Forelimb muscle (tissue), 1 donor: ENCODE data around the gene BAAT. TPM values are rescaled to one million over a fixed set of nuclear protein-coding genes. Genes with fewer than 3 reads are reported as not detected.
"Not testable (repeated sequence)": the region's sequence is repeated elsewhere in the genome, so short reads cannot be mapped to it uniquely, and the experiment has no call there.

Experiments
- DNase-seq: peaks from one replicate; pipeline ENCODE4 v3.0.0-alpha.2; 2013; ENCODE audit warnings: low read depth
- polyA plus RNA-seq: library from polyadenylated mRNA; unstranded; fragments of 120-200 nt; gene quantifications from one replicate; pipeline ENCODE4 v1.2.1, GENCODE V29; 2013; ENCODE audit not compliant: insufficient read length

BAAT gene
- polyA plus RNA-seq: 1.7 TPM

DNA sequence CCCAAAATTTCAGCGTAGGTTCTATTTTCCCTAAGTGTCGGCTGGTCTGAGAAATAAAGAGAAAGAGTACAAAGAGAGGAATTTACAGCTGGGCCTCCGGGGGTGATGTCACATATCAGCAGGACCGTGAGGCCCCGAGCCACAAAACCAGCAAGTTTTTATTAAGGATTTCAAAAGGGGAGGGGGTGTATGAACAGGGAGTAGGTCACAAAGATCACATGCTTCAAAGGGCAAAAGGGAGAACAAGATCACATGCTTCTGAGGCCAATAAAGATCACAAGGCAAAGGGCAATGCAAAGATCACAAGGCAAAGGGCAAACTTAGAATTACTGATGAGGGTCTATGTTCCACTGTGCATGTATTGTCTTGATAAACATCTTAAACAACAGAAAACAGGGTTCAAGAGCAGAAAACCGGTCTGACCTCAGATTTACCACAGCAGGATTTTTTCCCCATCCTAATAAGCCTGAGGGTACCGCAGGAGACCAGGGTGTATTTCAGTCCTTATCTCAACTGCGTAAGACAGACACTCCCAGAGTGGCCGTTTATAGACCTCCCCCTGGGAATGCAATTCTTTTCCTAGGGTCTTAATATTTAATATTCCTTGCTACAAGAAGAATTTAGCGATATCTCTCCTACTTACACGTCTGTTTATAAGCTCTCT lies at the start of gene BAAT:
TSS of gene BAAT (minus strand) at position 134 of the 664 bp plus-strand sequence. CDS start 13,602 bp downstream, outside the sequence.
- DNase-seq: not testable (repeated sequence)

DNA sequence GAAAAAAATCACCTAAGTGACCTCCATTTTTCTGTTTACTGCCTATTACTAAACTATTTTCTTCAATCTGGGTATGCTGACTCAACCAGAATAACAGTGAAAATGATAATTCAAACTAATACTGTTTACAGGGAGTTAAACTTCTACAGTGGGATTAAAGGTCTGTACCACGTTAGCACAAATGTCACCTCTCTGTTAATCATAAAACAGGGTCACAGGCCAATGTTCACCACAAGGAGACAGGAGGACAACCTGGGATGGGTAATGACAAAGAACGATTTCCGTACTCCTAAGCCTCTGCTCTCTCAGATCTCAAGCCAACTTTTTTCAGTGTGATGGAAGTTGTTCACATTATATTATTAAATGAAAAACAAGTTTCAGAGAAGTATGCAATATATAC lies 48.4 kb upstream of the BAAT start:
- no peak for DNase-seq

DNA sequence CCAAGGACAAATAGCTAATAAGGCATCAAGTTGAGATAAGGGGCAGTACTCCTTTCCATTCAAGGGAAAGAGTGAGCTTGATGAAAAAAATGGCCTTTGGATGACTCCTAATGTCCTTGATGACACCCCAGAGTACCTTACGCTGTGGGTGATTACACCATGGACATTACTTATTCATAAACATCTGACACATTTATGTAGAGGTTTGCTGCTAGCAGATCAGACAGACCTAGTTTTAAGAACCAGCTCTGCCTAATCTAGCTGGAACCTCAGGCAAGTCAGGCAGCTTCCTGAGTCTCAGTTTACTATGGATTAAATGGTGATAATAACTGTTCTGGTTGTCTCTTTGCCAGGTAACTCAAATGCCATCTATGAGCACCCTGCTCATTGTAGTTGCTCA lies 47.9 kb upstream of the BAAT start:
- no peak for DNase-seq

DNA sequence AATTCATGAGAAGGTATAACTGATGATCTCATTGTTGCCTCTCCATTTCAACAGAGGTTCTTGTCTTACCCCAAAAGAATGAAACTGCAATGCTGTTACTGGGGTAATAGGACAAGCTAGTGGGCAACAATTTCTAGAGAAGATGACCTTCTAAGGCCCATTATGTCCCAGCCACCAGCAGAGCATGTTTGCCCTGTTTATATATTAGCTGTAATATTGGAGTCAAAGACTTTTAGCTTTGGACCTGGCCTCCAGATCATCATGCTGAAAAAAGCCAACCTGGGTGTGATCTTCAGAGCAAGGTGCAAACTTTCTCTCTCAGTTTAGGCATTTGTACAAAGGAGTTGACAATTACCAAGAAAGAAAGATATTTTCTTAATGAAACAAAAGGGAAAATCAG lies 47.4 kb upstream of the BAAT start:
- DNase-seq: no peak

DNA sequence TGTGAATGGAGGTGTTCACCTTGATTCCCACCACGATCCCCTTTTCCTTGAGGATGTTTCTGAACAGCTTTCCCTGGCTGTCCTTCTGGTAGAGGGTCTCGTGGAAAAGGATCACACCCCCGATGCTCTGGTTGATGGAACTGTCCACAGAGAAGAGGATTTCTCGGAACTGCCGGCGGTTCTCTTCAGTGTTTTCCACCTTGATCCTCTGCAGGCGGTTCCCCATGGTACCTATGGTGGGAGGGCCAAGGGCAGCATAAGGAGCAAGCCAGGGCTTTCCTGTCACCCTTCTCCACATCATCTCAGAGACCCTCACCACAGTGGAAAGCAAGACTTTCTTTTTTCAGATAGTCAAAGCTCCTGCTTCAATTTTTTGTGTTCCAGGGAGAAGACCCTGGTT lies 44.9 kb upstream of the BAAT start:
- no peak for DNase-seq

- no peak for DNase-seq
These were observed 44.1 kb upstream of the BAAT start for GRCh38 chr9:101428909-101429308.

GRCh38 chr9:101427957-101428655 lies 43.3 kb upstream of the BAAT start:
- DNase-seq: no peak

DNA sequence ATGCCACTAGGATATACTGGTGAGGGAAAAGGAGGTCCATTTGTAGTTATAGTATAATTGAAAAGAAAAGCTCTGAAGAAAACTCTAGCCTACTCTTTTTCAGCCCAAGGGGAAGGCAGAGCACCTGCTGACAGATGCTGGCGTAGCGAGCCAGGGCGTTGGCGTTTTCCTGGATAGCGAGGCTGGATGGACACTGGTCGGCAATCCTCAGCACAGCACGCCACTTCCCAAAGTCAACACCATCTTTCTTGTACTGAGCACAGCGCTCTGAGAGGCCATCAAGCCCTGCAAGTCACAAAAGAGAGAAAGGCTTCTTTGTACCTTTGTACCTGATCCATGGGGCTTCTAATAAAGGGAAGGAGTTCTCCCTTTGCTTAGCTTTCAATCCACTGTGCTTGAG lies 42.6 kb upstream of the BAAT start:
- DNase-seq: no peak

DNA sequence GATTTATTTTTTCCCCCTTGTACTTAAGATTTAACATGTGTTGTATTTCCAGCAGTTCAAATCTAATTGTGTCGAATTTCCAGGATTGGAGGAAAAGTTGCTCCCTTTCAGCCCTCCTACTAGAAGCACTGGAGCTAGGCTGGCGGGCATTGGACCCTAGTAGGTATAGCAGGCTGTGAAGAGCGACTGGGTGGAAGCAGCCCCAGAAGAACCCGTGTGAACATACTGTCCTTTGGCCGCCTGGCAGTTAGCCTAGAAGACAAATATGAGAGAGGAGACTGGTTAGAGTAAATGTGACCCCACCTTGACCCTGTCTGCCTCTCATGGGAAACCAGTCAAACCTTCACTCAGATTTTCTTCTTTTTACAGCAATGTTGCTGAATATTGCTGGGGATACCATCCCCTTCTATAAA lies 36.9 kb upstream of the BAAT start:
- DNase-seq: no peak

DNA sequence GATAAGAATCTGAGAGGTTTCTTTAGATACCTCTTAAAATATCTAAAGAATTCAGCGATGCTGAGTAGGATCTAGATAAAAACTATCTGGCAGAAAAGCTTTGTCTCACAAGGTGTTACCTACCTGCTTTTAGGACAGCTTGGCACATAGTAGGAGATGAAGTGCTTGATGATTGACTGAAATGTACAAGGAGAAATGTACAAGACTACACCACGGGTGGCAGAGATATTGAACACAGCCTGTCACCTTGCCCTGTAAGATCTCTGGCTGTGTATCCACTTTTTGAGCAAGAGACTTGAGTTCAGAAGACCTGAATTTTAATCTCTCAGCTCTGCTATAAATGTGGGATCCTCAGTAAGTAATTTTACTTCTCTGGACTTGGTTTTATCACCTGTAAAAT lies 35.1 kb upstream of the BAAT start:
- DNase-seq: no peak

GRCh38 chr9:101418518-101419430 lies 34.0 kb upstream of the BAAT start:
- no peak for DNase-seq

DNA sequence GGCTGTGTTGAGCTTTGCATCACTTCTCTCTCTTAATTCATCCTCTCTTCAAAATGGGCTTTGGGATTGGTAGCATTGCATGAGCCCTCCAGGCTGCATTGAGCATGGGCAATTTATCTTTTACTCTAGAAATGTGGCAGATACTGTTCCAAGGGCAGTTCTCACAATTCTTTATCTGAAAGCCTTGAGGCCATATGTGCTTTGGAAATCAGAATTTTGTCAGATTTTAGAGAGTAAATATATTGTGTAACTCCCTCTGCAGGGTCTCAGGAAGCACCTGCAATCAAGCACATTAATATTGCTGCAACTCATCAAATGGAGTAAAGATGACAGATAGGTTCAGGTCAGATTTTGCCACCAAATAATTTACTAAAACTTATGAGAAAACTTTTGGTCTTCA lies 33.2 kb upstream of the BAAT start:
- no peak for DNase-seq

GRCh38 chr9:101417389-101417788 lies 32.6 kb upstream of the BAAT start:
- no peak for DNase-seq

GRCh38 chr9:101415578-101415977 lies 30.8 kb upstream of the BAAT start:
- no peak for DNase-seq

- DNase-seq: no peak
These were observed 30.0 kb upstream of the BAAT start for GRCh38 chr9:101414839-101415238.

DNA sequence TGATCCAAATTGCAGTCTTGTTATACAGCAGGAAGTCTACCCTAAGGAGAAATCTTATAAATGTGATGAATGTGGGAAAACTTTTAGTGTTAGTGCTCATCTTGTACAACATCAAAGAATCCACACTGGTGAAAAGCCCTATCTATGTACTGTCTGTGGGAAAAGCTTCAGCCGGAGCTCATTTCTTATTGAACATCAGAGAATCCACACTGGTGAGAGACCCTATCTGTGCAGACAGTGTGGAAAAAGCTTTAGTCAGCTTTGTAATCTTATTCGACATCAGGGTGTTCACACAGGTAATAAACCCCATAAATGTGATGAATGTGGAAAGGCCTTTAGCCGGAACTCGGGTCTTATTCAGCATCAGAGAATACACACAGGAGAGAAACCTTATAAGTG lies 24.3 kb upstream of the BAAT start:
- no peak for DNase-seq

DNA sequence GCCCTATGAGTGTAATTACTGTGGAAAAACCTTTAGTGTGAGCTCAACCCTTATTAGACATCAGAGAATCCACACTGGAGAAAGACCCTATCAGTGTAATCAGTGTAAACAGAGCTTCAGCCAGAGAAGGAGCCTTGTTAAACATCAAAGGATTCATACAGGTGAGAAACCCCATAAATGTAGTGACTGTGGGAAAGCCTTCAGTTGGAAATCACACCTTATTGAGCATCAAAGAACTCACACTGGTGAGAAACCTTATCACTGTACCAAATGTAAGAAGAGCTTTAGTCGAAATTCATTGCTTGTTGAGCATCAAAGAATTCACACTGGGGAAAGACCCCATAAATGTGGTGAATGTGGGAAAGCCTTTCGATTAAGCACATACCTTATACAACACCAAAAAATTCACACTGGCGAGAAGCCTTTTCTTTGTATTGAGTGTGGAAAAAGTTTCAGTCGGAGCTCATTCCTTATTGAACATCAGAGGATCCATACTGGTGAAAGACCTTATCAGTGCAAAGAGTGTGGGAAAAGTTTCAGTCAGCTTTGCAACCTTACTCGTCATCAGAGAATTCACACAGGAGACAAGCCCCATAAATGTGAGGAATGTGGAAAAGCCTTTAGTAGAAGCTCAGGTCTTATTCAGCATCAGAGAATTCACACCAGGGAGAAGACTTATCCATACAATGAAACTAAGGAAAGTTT lies 23.7 kb upstream of the BAAT start:
- DNase-seq: no peak

DNA sequence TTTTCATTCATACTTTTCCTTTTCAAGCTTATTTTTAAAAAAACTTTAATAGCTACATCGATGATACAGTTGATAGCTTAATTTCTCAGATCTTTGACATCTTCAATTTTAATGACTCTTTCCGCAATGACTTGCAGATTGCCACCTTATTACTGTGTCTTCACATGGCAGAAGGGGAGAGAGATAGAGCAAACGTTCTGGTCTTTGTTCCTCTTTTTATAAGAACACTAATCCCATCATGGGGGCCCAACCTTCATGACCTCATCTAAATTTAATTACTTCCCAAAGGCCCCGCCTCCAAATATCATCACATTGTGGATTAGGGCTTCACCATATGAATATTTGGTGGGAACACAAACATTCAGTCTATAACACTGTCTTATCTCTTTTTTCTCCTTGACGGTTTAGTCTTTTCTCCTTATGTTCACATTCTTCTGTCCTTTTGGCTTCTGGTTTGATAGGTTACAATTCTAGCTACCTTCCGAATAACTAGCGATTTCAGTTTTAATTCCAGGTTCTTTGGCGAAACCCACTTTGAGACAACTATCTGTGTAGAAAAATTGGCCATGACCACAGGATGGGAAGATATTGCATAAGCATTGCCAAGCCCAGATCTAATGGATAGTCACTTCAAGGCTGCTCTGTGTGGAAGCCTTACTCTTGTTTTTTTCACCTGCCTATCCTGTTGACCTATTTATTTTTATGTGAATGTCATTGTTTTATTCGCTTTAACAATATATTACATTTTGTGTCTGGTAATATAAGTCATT lies 18.9 kb upstream of the BAAT start:
- DNase-seq: no peak

GRCh38 chr9:101400120-101400519 lies 15.3 kb upstream of the BAAT start:
- DNase-seq: no peak

GRCh38 chr9:101399643-101399970 lies 14.8 kb upstream of the BAAT start:
- no peak for DNase-seq

- no peak for DNase-seq
These were observed 14.3 kb upstream of the BAAT start for GRCh38 chr9:101398930-101399642.
